Thyroid gland (tissue), 4 donors: ENCODE results near the gene TAX1BP3. TPM values are rescaled to one million over a fixed set of nuclear protein-coding genes. Genes with fewer than 3 reads are reported as not detected.

Source experiments
- DNase-seq, 2 donors: peaks; one replicate each; pipeline ENCODE4 v3.0.0-alpha.2; 2019
- H3K27ac ChIP-seq, 3 donors: fragments of 200-600 bp; sonication (generic); 1 replicate in 2 of 3; 2 replicates in 1 of 3; pipeline ENCODE4 v1.5.1; 2016 to 2019; ENCODE audit warnings: mild to moderate bottlenecking in 1 of 3, moderate library complexity in 1 of 3
- H3K27me3 ChIP-seq: fragments of 200-600 bp; sonication (generic); one replicate; pipeline ENCODE4 v1.5.1; 2019
- H3K36me3 ChIP-seq, 2 donors: fragments of 200-600 bp; sonication (generic); one replicate each; pipeline ENCODE4 v1.5.1; 2016 to 2019
- H3K4me1 ChIP-seq, 2 donors: fragments of 200-600 bp; sonication (generic); one replicate each; pipeline ENCODE4 v1.5.1; 2017 to 2019
- H3K4me3 ChIP-seq, 3 donors: fragments of 200-600 bp; sonication (generic); replicated peaks in 1 of 3; 1 replicate in 2 of 3; 2 replicates in 1 of 3; pipeline ENCODE4 v1.5.1; 2016; ENCODE audit warnings: mild to moderate bottlenecking in 1 of 3
- H3K9me3 ChIP-seq: fragments of 200-600 bp; sonication (generic); one replicate; pipeline ENCODE4 v1.5.1; 2017
- POLR2A ChIP-seq, 2 donors: fragments of 450-650 bp; IDR thresholded peaks; one replicate each; pipeline ENCODE4 v1.6.1; 2017; ENCODE audit warnings: antibody characterized with exemption in 2 of 2, mild to moderate bottlenecking in 2 of 2, moderate library complexity in 1 of 2
- WGBS, 2 donors: methylation state at CpG; one replicate each; pipeline ENCODE4 v1.1.5; 2017; 5-methylcytosine and 5-hydroxymethylcytosine counted together
- intact Hi-C: fragments of 100-400 bp; cut with DNase I; formaldehyde crosslinking; loops from one replicate; pipeline ENCODE4 v1.15.1; 2023
- total RNA-seq, 4 donors: library from RNA; depleted of rRNA; stranded (reverse); fragments of >200 nt; gene quantifications; one replicate each; pipeline ENCODE4 v1.2.3, GENCODE V29; 2016
- TF ChIP-seq, protein P1 (sequence below), 6 experiments: fragments of 200-600 bp in 3 of 6; fragments of 450-650 bp in 3 of 6; sonication (generic) in 3 of 6; IDR thresholded peaks; one replicate each; pipeline ENCODE4 v1.5.1; 2016 to 2019; ENCODE audit warnings: antibody characterized with exemption in 6 of 6, mild to moderate bottlenecking in 2 of 6, inconsistent platforms in 1 of 6, moderate library complexity in 1 of 6

Gene TAX1BP3
- total RNA-seq, 4 donors from 2014 or later = 62.9 to 151 (median 120) TPM

DNA sequence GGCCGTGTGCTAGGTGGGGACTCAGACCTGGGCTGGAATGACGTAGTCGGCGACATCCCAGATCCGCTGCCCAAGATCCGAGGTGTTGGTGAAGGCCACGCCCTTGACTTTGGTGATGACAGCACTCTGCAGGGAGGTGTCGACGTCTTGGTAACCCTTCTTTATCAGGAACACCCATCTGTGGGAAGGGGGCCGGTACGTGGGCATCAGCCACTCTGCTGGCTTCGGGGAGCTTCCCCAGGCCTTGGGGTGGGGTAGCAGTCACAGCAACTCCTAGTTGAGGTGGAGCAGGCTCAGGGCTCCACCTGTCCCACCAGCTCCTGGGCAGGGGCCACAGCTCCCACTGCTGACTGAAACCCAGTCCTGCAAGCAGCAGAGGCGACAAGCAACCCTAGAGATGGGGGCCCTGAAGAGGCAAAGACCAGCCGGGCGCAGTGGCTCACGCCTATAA is 23.3 kb upstream of the TAX1BP3 start:
- peaks cover 3% of the 10 kb centered on the region for H3K27me3 ChIP-seq
- H3K4me3 ChIP-seq = no peak overlapping the region
- intact Hi-C loops = no loop called here
- peaks cover 7 to 14% of the 10 kb centered on the region in 2 donors for H3K4me1 ChIP-seq
- H3K9me3 ChIP-seq = no peaks in the 10 kb centered on the region
- H3K36me3 ChIP-seq = no peaks in the 10 kb centered on the region
- DNase-seq = no peak
- H3K27ac ChIP-seq = no peak overlapping the region
- WGBS, 2 donors = 72 to 83% methylated on average over 8 to 16 of the region's 16 CpGs
- TF ChIP-seq, protein P1, sequence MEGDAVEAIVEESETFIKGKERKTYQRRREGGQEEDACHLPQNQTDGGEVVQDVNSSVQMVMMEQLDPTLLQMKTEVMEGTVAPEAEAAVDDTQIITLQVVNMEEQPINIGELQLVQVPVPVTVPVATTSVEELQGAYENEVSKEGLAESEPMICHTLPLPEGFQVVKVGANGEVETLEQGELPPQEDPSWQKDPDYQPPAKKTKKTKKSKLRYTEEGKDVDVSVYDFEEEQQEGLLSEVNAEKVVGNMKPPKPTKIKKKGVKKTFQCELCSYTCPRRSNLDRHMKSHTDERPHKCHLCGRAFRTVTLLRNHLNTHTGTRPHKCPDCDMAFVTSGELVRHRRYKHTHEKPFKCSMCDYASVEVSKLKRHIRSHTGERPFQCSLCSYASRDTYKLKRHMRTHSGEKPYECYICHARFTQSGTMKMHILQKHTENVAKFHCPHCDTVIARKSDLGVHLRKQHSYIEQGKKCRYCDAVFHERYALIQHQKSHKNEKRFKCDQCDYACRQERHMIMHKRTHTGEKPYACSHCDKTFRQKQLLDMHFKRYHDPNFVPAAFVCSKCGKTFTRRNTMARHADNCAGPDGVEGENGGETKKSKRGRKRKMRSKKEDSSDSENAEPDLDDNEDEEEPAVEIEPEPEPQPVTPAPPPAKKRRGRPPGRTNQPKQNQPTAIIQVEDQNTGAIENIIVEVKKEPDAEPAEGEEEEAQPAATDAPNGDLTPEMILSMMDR (IDR thresholded peaks at IDR 0.05) = no peak
- TF ChIP-seq POLR2A (IDR thresholded peaks at IDR 0.05) = no peak

DNA sequence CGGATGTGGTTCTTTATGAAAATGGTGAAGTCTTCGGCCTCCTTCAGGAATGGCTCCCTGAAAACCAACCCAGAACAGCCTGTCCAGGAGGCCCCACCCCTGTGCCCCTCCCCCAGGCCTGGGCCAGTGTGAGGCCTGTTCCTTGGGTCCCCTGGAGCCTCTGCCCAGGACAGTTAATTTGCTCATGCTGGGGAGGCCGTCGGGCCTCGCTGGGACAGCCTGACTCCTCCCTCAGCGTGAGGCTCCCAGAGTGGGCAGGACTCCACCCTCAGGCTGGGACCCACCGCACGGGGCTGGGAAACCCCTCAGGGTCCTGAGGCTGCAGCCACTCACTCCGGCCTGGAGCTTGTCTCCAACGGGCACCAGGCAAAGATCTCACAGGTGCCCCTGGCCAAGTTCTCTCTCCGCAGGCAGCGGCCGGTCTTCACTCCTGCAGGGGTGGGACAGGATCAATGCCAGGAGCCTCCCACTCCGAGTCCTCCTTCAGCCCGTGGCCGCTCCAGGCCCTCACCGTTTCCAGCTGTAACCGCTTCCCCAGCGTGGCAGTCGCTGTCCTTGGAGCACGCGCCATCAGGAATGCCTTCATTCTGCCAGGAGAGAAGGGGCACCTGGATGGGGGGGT is 21.8 kb upstream of the TAX1BP3 start:
- Histone ChIP-seq H3K4me3 (no peak overlapping the region), H3K36me3 (no peaks in the 10 kb centered on the region), H3K9me3 (no peaks in the 10 kb centered on the region), H3K27me3 (peaks cover 3% of the 10 kb centered on the region), H3K4me1 (peaks cover 0 to 3% of the 10 kb centered on the region in 2 donors), H3K27ac (no peak overlapping the region)
- 66 to 83% methylated on average over 11 to 18 of the region's 22 CpGs for WGBS, 2 donors
- no peak for DNase-seq
- TF ChIP-seq POLR2A (IDR thresholded peaks at IDR 0.05) = no peak
- TF ChIP-seq, protein P1 (IDR thresholded peaks at IDR 0.05) = no peak
- intact Hi-C loops = no loop called here

DNA sequence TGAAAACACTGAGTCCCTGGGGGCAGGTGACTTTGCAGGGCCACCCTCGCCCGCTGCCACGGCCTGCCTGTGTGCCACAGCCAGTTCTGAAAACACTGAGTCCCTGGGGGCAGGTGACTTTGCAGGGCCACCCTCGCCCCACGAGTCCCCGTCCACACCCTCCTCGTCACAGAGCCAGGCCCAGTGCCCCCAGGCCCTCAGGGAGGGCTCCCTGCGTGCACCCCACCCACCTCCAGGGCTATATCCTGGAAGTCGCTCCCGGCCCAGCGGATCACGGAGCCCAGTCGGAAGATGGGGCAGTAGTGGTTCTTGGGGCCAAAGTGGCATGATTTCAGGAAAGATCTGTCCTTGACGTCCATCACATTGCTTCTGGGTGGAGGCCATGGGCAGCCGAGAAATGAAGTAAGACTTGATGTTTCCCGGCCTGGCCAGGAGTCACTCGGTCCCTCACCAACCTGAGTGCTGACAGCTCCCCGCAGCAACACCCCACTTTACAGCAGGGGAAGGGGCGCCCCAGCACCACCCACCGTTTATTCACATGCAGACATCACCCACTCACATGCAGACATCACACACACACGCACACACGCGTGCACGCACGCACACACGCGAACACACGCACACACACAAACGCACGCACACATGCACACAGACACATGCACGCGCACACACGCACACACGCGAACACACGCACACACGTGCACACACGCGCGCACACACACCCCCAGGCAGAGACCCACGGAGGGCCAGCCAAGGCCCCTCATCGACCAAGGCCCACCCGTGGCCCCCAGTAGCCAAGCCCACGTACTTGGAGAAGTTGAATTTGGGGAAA is 21.1 kb upstream of the TAX1BP3 start:
- H3K27me3 ChIP-seq = no peaks in the 10 kb centered on the region
- intact Hi-C loops = no loop called here

DNA sequence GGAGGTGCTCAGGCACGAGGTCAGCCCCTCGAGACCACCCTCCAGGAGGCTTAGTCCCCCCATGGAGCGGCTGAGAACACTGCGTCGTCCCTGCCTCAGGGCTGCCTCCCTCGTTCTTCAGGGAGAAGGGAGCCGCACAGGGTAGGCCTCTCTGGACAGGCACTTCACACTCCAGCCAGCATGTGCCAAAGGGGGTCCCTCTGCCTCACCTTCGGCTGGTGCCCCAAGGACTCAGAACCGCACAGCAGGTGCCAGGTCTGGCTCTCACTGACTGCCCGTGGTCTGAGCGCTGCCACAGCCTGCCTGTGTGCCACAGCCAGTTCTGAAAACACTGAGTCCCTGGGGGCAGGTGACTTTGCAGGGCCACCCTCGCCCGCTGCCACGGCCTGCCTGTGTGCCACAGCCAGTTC is 20.5 kb upstream of the TAX1BP3 start:
- H3K27me3 ChIP-seq = no peaks in the 10 kb centered on the region
- H3K4me1 ChIP-seq = no peaks in the 10 kb centered on the region
- no peak for TF ChIP-seq POLR2A (IDR thresholded peaks at IDR 0.05)
- TF ChIP-seq, protein P1 (IDR thresholded peaks at IDR 0.05) = no peak
- no peaks in the 10 kb centered on the region for H3K36me3 ChIP-seq
- no peak overlapping the region for H3K4me3 ChIP-seq
- intact Hi-C loops = no loop called here
- DNase-seq = no peak
- no peaks in the 10 kb centered on the region for H3K9me3 ChIP-seq
- no peak overlapping the region for H3K27ac ChIP-seq
- 51 to 81% methylated on average over 4 of the region's 14 CpGs for WGBS, 2 donors

More for the DNA sequence above, 21.1 kb upstream of the TAX1BP3 start:
- H3K36me3 ChIP-seq = no peaks in the 10 kb centered on the region
- H3K9me3 ChIP-seq = no peaks in the 10 kb centered on the region
- DNase-seq = no peak
- no peaks in the 10 kb centered on the region for H3K4me1 ChIP-seq
- no peak overlapping the region for H3K4me3 ChIP-seq
- WGBS, 2 donors = 90 to 93% methylated on average over 30 to 38 of the region's 44 CpGs
- TF ChIP-seq, protein P1 (IDR thresholded peaks at IDR 0.05) = no peak
- no peak for TF ChIP-seq POLR2A (IDR thresholded peaks at IDR 0.05)
- H3K27ac ChIP-seq = no peak overlapping the region

DNA sequence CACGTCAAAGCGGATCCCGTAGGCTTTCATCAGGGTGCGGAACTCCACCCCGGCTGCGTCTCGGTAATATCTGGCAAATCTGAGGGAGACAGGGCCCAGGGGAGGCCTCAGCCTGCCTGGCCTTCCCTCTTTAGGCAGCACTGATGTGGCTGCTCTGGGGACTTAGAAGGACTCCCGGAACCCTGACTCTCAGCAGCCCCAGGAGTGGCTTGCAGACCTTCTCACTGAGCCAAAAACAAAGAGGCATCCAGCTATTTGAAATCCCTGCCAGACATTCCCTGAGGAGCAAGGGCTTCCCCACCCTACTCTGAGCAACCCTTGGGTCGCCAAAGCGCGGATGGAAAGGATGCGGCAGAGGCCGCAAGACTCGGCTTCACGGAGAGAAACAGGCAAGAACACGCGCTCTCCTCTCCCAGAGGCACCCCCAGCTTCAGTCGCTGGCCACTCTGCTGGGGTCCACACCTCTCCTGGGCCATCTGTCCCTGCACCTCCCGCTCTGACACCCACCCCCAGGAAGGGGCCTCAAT is 19.7 kb upstream of the TAX1BP3 start:
- no peaks in the 10 kb centered on the region for H3K4me1 ChIP-seq
- no peaks in the 10 kb centered on the region for H3K36me3 ChIP-seq
- no peak for TF ChIP-seq POLR2A (IDR thresholded peaks at IDR 0.05)
- no peaks in the 10 kb centered on the region for H3K27me3 ChIP-seq
- H3K9me3 ChIP-seq = no peaks in the 10 kb centered on the region
- 37 to 46% methylated on average over 11 to 13 of the region's 19 CpGs for WGBS, 2 donors
- no peak overlapping the region for H3K27ac ChIP-seq
- no peak for DNase-seq
- no peak overlapping the region for H3K4me3 ChIP-seq
- intact Hi-C loops = no loop called here
